ENCODE measurements around the gene ATG3.

GRCh38 chr3:112503304-112503972 lies 58.3 kb downstream of the ATG3 start:
- TF ChIP-seq, protein P1, sequence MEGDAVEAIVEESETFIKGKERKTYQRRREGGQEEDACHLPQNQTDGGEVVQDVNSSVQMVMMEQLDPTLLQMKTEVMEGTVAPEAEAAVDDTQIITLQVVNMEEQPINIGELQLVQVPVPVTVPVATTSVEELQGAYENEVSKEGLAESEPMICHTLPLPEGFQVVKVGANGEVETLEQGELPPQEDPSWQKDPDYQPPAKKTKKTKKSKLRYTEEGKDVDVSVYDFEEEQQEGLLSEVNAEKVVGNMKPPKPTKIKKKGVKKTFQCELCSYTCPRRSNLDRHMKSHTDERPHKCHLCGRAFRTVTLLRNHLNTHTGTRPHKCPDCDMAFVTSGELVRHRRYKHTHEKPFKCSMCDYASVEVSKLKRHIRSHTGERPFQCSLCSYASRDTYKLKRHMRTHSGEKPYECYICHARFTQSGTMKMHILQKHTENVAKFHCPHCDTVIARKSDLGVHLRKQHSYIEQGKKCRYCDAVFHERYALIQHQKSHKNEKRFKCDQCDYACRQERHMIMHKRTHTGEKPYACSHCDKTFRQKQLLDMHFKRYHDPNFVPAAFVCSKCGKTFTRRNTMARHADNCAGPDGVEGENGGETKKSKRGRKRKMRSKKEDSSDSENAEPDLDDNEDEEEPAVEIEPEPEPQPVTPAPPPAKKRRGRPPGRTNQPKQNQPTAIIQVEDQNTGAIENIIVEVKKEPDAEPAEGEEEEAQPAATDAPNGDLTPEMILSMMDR (conservative IDR thresholded peaks at IDR 0.05; ENCODE audit: low read length) = no peak
- no peak for TF ChIP-seq EZH2phosphoT487 (IDR thresholded peaks at IDR 0.05; ENCODE audit: borderline replicate concordance, low read depth, low read length)
